COLO829 (cell line): ENCODE data around the gene PIEZO2.
"Not testable (repeated sequence)": the region's sequence is repeated elsewhere in the genome, so short reads cannot be mapped to it uniquely, and the experiment has no call there.

Experiments used
- DNase-seq: peaks from one replicate; pipeline ENCODE4 v3.0.0; 2012; ENCODE audit warnings: low spot score

Gene PIEZO2

DNA sequence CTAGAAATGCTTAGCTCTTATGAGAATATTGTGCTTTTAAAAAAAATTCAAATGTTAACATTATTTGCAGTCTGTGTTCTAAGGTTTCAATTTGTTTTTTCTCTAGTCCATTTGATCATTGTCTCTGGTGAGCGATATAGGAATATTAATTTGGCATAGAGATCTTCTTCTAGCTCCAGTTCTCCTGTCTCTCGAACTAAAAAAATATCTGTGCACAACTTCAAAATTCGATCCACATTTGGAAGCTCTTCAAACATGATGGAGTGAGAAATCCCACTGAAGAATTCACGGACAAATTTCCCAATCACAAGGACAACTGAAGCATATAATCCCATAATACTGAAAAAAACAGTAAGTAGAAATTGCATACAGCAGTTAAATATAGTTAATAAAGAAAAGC, 477.9 kb downstream of the PIEZO2 start:
- DNase-seq, result no peak

GRCh38 chr18:10670856-10671255, 478.5 kb downstream of the PIEZO2 start:
- DNase-seq, result no peak

DNA sequence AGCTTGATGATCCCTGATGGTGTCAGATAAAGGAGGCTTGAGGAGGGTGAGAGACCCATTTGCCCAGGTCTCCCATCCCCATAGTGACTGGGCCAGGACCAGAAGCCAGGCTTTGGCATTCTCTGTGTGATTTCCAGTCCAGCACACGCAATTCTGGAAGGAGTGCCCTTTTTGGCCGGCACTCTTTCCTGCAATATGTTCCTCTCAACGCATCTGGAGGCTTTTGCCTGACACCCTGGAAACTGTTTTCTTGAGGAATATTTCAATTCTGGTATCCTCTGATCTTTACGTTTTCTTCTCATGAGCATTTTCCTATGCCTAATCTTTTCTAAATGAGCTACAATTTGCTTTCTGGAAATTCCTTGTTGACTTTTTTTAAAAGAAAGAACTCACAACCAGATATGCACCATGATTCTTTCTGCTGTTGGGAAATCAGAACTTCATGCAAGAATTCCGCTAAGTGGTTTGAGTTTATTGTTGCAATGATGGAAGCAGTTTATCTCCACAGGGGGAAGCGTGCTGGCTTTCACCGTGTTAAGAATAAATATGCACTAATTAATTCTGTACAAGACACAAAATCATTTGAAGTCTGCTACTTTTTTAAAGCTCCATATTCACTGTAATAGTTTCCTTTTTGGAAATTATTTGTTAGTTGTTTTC, 479.8 kb downstream of the PIEZO2 start:
- no peak for DNase-seq

- DNase-seq, result no peak
Measured at GRCh38 chr18:10663750-10664149, 485.6 kb downstream of the PIEZO2 start.

DNA sequence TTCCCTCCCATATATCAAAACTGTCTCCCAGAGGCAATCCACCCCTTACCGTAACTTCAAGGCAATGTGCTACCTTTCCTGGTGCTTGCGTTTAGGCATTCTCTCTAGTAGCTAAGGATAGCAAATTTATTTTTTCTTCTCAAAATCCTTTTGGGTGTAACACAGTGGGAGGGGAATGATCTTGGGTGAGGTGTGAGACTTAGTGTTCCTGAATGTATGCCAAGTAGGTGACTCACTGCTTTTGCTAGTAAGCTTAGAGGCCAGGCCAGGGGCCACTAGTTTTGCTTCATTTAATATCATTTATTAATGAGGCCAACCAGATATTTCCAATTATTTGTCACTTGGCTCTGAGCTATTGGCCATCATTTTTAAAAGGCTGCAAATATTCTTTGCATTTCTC, 488.1 kb downstream of the PIEZO2 start:
- no peak for DNase-seq

GRCh38 chr18:10660179-10660884, 489.0 kb downstream of the PIEZO2 start:
- no peak for DNase-seq

GRCh38 chr18:10659594-10659993, 489.8 kb downstream of the PIEZO2 start:
- DNase-seq, result no peak

DNA sequence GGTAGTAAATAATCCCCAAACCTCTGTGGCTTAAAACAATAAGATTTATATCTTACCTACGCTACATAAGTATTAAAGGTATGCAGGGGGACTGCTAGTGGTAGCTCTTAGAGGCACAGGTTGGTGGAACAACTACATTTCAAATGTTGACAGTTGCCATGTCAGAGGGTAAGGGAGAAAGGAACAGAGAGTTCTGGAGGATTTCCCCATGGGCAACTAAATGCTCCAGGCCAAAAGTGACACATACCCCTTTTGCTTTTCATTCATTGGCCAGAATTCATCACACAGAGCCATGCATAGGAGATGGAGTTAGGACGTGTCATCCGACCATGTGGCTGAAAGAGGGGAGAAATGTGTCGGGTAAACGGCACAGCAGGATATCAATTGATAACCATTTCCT, 490.4 kb downstream of the PIEZO2 start:
- no peak for DNase-seq

DNA sequence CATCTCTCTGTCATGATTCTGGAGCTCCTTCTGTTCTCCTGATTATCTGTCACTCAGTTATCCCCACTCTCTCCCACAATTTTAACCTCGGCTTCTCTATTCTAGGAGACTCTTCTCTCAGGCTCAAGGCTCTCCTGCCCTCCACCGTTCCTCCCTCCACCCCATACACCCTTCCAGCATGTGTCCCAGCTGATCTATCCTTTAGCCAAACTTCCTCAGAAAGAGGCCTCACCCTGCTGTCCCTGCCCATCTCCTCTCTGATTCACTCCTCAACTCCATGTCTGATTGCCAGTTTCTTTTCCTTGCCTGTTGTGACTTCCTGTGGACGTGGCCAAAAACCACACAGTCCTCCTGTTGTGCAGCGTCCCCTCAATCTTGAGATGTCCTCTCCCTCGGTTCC, 505.4 kb downstream of the PIEZO2 start:
- not testable (repeated sequence) for DNase-seq

- DNase-seq, result not testable (repeated sequence)
Measured at GRCh38 chr18:10642915-10643524, 506.3 kb downstream of the PIEZO2 start.

- not testable (repeated sequence) for DNase-seq
Measured at GRCh38 chr18:10638539-10638885, 510.9 kb downstream of the PIEZO2 start.

DNA sequence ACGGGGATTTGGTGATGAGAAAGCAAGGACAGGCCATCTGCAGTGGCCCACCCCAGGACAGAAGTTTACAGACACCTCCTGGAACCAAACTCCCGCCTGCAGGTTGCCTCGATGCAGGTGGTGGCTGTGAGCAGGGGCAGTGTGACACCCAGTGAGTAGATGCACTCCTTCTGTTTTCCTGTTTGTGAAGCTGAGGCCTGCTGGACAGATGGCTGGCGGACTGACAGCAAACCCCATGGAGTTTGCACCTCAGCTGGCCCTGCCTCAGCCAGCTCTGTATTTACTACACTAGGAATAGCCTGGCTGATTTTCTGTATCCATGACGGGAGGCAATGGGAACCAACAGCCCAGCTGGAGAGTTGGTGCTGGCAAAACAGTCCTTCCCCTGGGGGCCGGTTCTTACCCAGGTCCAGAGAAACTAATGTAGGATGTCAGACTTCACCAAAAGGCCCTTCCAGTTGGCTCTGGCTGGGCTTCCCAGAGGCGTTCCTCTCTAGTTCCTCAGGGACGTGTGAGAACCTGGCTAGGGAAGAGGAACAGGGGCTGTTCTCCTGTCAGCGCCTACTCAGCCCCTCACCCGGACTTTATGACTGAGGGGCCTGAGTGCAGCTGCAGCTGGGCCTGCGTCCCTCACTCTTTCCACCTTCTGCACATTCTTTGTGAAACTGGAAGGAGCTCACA, 511.4 kb downstream of the PIEZO2 start:
- DNase-seq, result not testable (repeated sequence)

GRCh38 chr18:10629076-10629475, 520.3 kb downstream of the PIEZO2 start:
- DNase-seq, result not testable (repeated sequence)

DNA sequence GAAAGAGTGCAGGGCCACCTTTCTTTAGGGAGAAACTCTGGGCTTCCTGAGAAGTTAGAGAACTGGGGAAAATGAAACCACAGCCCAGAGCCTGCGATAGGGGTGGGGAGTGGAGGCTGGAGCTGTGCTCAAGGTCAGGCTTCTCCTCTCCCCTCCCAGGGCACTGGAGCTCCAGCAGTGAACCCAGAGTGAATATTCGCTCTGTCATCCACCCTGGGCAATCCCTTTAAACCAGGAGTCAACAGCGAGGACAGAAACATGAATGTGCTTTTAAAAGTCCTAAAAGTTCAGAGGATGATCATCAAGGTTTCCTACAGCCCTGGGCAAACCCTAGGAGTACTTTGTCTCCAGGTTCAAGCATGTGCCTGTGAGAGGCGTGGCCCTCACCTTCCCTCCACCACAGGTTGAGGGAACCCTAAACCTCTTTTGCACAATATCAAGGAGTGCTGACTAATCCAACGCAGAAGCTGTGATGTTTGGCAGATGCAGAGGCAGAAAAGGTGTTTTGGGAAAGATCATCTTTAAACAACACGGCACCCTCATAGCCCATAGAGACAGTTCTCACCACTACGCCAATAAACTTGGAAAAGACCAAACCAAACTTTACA, 522.7 kb downstream of the PIEZO2 start:
- DNase-seq, result not testable (repeated sequence)

DNA sequence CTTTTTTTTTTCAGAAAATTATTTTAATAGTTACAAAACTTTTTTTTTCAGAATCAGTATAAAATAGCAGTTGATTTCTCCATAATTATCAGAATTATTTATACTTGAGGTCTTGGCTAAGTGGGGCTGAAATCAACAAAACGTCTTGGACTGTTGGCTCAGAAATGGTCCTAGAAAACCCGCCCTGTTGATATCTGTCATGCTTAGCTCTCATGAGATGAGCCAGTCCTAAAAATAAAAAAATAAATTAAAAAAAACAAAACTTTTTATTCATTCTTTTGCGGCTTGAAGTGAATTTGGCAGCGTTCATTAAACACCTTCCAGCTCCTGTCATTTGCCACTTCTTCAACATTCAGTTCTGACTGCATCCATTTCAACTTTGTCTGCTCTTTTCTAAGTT, 525.8 kb downstream of the PIEZO2 start:
- not testable (repeated sequence) for DNase-seq

DNA sequence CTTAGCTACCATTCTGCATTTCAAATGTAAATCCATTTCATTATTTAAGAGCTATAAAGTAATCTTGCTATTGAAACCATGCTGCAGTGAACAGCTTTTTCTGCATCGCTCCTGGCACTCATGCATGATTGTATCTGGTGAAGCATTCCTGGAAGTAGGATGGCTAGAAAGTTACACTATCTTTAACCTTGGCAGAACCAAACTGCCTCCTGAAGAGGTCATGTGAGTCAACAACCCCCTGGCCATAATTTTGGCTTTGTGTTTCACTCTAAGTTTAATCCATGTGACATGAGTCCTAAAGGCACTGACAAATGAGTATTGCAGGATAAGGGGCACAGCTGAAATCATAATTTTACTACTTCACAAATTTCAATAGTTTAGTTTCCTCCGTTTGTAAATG, 526.4 kb downstream of the PIEZO2 start:
- DNase-seq, result not testable (repeated sequence)

GRCh38 chr18:10620670-10621329, 528.6 kb downstream of the PIEZO2 start:
- not testable (repeated sequence) for DNase-seq
